ENCODE results near the gene BARHL2. TPM values are rescaled to one million over a fixed set of nuclear protein-coding genes. Genes with fewer than 3 reads are reported as not detected.

The BARHL2 gene
- total RNA-seq, 4 donors from 2014 or later: not detected

- TF ChIP-seq EP300 (IDR thresholded peaks at IDR 0.05) (no peak), CTCF (IDR thresholded peaks at IDR 0.05) (no peak), POLR2A (IDR thresholded peaks at IDR 0.05) (no peak)
- no peaks in the 10 kb centered on the region for H3K36me3 ChIP-seq
- H3K9me3 ChIP-seq: no peaks in the 10 kb centered on the region
- 18 to 23% methylated on average over 15 of the region's 15 CpGs for WGBS, 2 donors
- peaks cover 0 to 47% (median 3%) of the 10 kb centered on the region in 4 donors for H3K4me1 ChIP-seq
- DNase-seq (ENCODE audit: low spot score in 2 of 2): no peak
- peaks cover 7 to 96% of the 10 kb centered on the region in 2 donors for H3K27me3 ChIP-seq
- no peak overlapping the region for H3K4me3 ChIP-seq
- no peak overlapping the region for H3K27ac ChIP-seq
Observed at GRCh38 chr1:90712915-90713730, 4.0 kb downstream of the BARHL2 start.

GRCh38 chr1:90712153-90712856 lies 4.8 kb downstream of the BARHL2 start:
- peaks cover 0 to 46% (median 3%) of the 10 kb centered on the region in 4 donors for H3K4me1 ChIP-seq
- DNase-seq (ENCODE audit: low spot score in 2 of 2): no peak
- H3K36me3 ChIP-seq: no peaks in the 10 kb centered on the region
- H3K4me3 ChIP-seq: no peak overlapping the region
- 7 to 29% methylated on average over 12 to 21 of the region's 21 CpGs for WGBS, 2 donors
- no peaks in the 10 kb centered on the region for H3K9me3 ChIP-seq
- H3K27me3 ChIP-seq: peaks cover 7 to 98% of the 10 kb centered on the region in 2 donors
- TF ChIP-seq EP300 (IDR thresholded peaks at IDR 0.05): no peak
- H3K27ac ChIP-seq: no peak overlapping the region

- peaks cover 0 to 46% (median 7%) of the 10 kb centered on the region in 4 donors for H3K4me1 ChIP-seq
- H3K27ac ChIP-seq: no peak overlapping the region
- no peaks in the 10 kb centered on the region for H3K9me3 ChIP-seq
- DNase-seq (ENCODE audit: low spot score in 2 of 2): no peak
- no peak overlapping the region for H3K4me3 ChIP-seq
- no peaks in the 10 kb centered on the region for H3K36me3 ChIP-seq
- H3K27me3 ChIP-seq: peaks cover 7 to 98% of the 10 kb centered on the region in 2 donors
- no peak for TF ChIP-seq EP300 (IDR thresholded peaks at IDR 0.05)
- no peak for TF ChIP-seq POLR2A (IDR thresholded peaks at IDR 0.05)
- TF ChIP-seq CTCF (IDR thresholded peaks at IDR 0.05): no peak
- 28 to 36% methylated on average over 5 of the region's 5 CpGs for whole genome bisulfite sequencing, 2 donors
Observed at GRCh38 chr1:90711696-90712095, 5.4 kb downstream of the BARHL2 start.

GRCh38 chr1:90710579-90711536 lies 6.2 kb downstream of the BARHL2 start:
- no peak overlapping the region for H3K4me3 ChIP-seq
- H3K27ac ChIP-seq: no peak overlapping the region
- H3K36me3 ChIP-seq: no peaks in the 10 kb centered on the region
- peaks cover 0 to 48% (median 12%) of the 10 kb centered on the region in 4 donors for H3K4me1 ChIP-seq
- no peak for DNase-seq (ENCODE audit: low spot score in 2 of 2)
- TF ChIP-seq CTCF (IDR thresholded peaks at IDR 0.05): no peak
- no peak for TF ChIP-seq POLR2A (IDR thresholded peaks at IDR 0.05)
- TF ChIP-seq EP300 (IDR thresholded peaks at IDR 0.05): no peak
- 8 to 13% methylated on average over 19 to 21 of the region's 41 CpGs for WGBS, 2 donors
- no peaks in the 10 kb centered on the region for H3K9me3 ChIP-seq
- H3K27me3 ChIP-seq: peaks cover 8 to 98% of the 10 kb centered on the region in 2 donors

- no peak for DNase-seq (ENCODE audit: low spot score in 2 of 2)
- H3K27me3 ChIP-seq: peaks cover 11 to 98% of the 10 kb centered on the region in 2 donors
- WGBS, 2 donors: 70 to 71% methylated on average over 2 of the region's 2 CpGs
- H3K4me1 ChIP-seq: peaks cover 0 to 50% (median 12%) of the 10 kb centered on the region in 4 donors
- no peak for TF ChIP-seq CTCF (IDR thresholded peaks at IDR 0.05)
- no peak for TF ChIP-seq EP300 (IDR thresholded peaks at IDR 0.05)
- H3K4me3 ChIP-seq: no peak overlapping the region
- no peaks in the 10 kb centered on the region for H3K9me3 ChIP-seq
- no peak overlapping the region for H3K27ac ChIP-seq
- no peaks in the 10 kb centered on the region for H3K36me3 ChIP-seq
Observed at GRCh38 chr1:90709535-90709934, 7.6 kb downstream of the BARHL2 start.
